ENCODE data around the gene KNDC1.

DNA sequence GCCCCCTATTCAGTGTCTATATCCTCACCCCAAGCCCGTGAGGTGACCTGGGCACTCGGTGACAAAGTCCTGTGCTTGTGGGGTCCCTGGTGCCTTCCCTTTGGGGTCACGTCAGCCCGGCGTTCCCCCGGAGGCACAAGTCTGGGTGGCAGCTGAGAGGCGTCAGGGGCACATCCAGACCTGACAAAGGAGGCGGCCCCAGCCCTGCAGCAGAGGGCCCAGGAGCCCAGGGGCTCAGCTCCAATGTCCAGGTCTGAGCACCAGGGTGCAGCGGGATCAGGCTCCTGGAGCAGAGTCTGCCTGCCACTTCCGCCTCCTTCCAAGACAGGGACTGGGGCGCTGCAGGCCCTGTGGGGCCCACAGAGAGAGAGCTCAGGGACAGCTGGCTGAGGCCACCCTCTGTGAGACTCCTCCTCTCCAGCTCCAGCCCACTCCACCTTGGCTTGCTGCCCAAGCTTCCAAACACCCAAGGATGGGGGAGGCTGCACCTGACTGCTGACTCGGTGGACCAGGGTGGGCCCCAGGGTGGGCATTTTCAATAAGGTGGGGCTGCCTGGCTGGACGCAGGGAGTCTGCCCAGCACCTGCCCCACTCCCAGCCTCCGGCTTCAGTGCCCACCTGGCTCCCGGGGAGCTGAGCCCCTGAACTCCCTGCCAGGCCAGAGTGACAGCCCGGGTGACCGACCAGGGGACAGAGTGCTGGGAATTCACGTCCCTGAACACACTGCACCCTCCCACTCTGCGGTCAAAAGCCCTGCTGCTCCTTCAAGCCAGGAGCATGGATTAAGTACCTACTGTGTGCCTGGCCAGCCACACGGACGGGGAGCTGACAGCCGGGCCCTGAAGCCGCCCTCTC, 1.0 kb upstream of the KNDC1 start:
- TF ChIP-seq, protein P1, sequence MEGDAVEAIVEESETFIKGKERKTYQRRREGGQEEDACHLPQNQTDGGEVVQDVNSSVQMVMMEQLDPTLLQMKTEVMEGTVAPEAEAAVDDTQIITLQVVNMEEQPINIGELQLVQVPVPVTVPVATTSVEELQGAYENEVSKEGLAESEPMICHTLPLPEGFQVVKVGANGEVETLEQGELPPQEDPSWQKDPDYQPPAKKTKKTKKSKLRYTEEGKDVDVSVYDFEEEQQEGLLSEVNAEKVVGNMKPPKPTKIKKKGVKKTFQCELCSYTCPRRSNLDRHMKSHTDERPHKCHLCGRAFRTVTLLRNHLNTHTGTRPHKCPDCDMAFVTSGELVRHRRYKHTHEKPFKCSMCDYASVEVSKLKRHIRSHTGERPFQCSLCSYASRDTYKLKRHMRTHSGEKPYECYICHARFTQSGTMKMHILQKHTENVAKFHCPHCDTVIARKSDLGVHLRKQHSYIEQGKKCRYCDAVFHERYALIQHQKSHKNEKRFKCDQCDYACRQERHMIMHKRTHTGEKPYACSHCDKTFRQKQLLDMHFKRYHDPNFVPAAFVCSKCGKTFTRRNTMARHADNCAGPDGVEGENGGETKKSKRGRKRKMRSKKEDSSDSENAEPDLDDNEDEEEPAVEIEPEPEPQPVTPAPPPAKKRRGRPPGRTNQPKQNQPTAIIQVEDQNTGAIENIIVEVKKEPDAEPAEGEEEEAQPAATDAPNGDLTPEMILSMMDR (IDR thresholded peaks at IDR 0.05), result no peak
- TF ChIP-seq POLR2A (IDR thresholded peaks at IDR 0.05) (no peak), POLR2AphosphoS5 (IDR thresholded peaks at IDR 0.05) (no peak)
